Activated CD8-positive, alpha-beta memory T cell treated with anti-CD3 and anti-CD28 coated beads for 1 hour (primary cell): ENCODE measurements around the gene ENDOU.

Source experiments
- DNase-seq, 2 donors: peaks; one replicate each; pipeline ENCODE4 v3.0.0-alpha.2; 2020; ENCODE audit warnings: low read depth in 1 of 2; ENCODE audit errors: extremely low read depth in 1 of 2

The ENDOU gene

GRCh38 chr12:47725091-47725772 is at the start of gene ENDOU:
TSS of gene ENDOU (minus strand) at chr12:47725490. CDS start at chr12:47725413, 77 bp downstream.
- no peak for DNase-seq

- DNase-seq, result no peak
Measured at GRCh38 chr12:47774663-47775062, 49.4 kb upstream of the ENDOU start.

GRCh38 chr12:47773858-47774580 is 48.7 kb upstream of the ENDOU start:
- no peak for DNase-seq

- peak in 1 of 2 donors; percentile 59 for DNase-seq
Measured at GRCh38 chr12:47773062-47773857, 48.0 kb upstream of the ENDOU start, which contains the start of gene SLC48A1. TSS of gene SLC48A1 (plus strand) at chr12:47773238. CDS start at chr12:47773305, 67 bp downstream.

GRCh38 chr12:47772738-47773061 is 47.4 kb upstream of the ENDOU start:
- DNase-seq, result no peak

- DNase-seq, result no peak
Measured at GRCh38 chr12:47772094-47772660, 46.9 kb upstream of the ENDOU start.

- no peak for DNase-seq
Measured at GRCh38 chr12:47771304-47771703, 46.0 kb upstream of the ENDOU start.

- DNase-seq, result no peak
Measured at GRCh38 chr12:47770086-47770726, 44.9 kb upstream of the ENDOU start.

GRCh38 chr12:47769234-47770085 is 44.2 kb upstream of the ENDOU start:
- no peak for DNase-seq

GRCh38 chr12:47768323-47768811 is 43.1 kb upstream of the ENDOU start:
- no peak for DNase-seq

GRCh38 chr12:47767216-47767724 is 42.0 kb upstream of the ENDOU start:
- DNase-seq, result peak; percentile 45 to 51

GRCh38 chr12:47766502-47767215 is 41.4 kb upstream of the ENDOU start:
- no peak for DNase-seq

- DNase-seq, result no peak
Measured at GRCh38 chr12:47763481-47764346, 38.4 kb upstream of the ENDOU start.

GRCh38 chr12:47762850-47763465 is 37.7 kb upstream of the ENDOU start:
- no peak for DNase-seq

GRCh38 chr12:47758834-47759690 is 33.8 kb upstream of the ENDOU start, which contains the start of gene RAPGEF3:
TSS of gene RAPGEF3 (minus strand) at chr12:47758880. CDS start at chr12:47758556, 324 bp downstream.
- DNase-seq, result peak in 1 of 2 donors; percentile 55

GRCh38 chr12:47758584-47758833 is 33.2 kb upstream of the ENDOU start:
- DNase-seq, result no peak
